ENCODE data around the gene GPS1.
A peak's percentile ranks its signal among the peaks of the same experiment; 100 is the strongest.

Gene GPS1

DNA sequence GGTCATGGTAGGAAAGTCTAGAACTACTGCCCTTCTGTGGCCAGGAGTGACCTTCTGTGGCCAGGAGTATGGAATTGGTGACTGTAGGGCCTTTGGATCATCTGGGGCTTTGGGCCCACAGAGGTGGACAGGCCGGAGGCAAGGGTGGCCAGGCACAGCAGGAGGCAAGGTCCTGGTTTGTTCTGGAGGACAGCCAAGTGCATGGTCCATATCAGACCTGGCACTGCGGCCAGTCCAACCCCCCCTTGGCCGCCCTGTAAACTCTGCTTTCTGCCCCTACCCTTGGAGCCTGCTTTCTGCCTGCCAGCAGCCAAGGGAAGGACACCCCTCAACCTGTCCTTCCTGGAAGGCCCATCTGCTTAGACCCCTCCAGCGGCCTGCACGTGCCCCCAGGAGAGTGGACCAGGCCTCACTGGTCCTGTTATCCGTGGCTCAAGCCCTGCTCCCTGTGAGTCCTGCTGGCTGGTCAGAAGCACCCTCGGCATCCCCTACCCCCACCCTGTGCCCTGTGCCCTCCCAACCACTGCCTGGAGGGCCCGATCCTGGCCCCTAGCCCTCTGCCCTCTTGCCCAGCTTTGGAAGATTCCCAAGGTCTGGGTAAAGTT is 11.9 kb upstream of the GPS1 start:
- TF ChIP-seq Cebpa-rat (IDR thresholded peaks at IDR 0.05), result no peak
- no peak overlapping the region for H3K27ac ChIP-seq
- 0 out of 22 replicates have a peak, but pooled peaks cover 0 to 7% (median 0%) of the 10 kb centered on the region in 11 experiments for H3K36me3 ChIP-seq
- H3K4me1 ChIP-seq, result peaks cover 20 to 48% (median 27%) of the 10 kb centered on the region in 10 experiments
- H3K27me3 ChIP-seq, result no peaks in the 10 kb centered on the region
- H4K20me1 ChIP-seq, result peaks cover 0 to 23% (median 20%) of the 10 kb centered on the region in 11 experiments; a peak in 15 of 22 replicates
- H3K4me2 ChIP-seq, result peak overlapping the region in 1 of 11 experiments; percentile 55; a peak in 2 of 22 replicates
- no peak overlapping the region for H3K9ac ChIP-seq
- no peak overlapping the region for H3K4me3 ChIP-seq
- no peaks in the 10 kb centered on the region for H3K9me3 ChIP-seq (replicated peaks in 1 of 11)

DNA sequence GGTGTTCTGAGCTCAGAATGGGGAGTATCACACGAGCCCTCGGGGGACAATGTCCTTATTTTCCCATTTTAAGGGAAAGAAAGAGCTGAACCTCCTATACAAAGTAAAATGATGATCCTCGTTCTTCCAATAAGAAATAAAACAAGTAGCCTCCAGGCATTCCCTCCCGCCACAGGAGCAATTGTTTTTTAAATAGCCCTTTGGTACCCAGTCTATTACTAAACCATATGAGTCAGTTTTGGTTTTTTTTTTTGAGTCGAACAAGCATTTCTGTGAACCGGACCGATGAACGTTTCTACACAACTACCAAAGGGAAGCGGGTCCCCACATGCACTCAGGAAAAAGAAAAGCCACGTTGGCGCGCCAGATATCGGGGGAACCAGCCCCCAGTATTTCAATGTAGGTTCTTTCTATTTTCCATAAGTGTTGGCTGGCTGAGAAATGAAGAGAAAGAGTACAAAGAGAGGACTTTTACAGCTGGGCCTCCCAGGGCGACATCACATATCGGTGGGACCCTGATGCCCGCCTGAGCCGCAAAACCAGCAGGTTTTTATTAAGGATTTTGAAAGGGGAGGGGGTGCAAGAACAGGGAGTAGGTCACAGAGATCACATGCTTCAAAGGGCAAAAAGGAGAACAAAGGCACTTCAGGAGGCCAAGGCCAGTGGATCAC is 10.4 kb upstream of the GPS1 start:
- Histone ChIP-seq H3K27me3 (no peaks in the 10 kb centered on the region), H3K9me3 (replicated peaks in 1 of 11) (no peaks in the 10 kb centered on the region), H3K4me1 (peaks cover 11 to 33% (median 14%) of the 10 kb centered on the region in 10 experiments), H4K20me1 (peaks cover 0 to 8% (median 6%) of the 10 kb centered on the region in 11 experiments; a peak in 12 of 22 replicates), H3K36me3 (peaks cover 0 to 2% (median 0%) of the 10 kb centered on the region in 11 experiments; a peak in 1 of 22 replicates), H3K27ac (no peak overlapping the region), H3K4me2 (peak overlapping the region in 3 of 11 experiments; percentile 13 to 29 (median 20); a peak in 4 of 22 replicates), H3K9ac (no peak overlapping the region), H3K4me3 (no peak overlapping the region)
- no peak for TF ChIP-seq Cebpa-rat (IDR thresholded peaks at IDR 0.05)

- H3K36me3 ChIP-seq, result peaks cover 0 to 15% (median 11%) of the 10 kb centered on the region in 11 experiments; a peak in 13 of 22 replicates
- H3K4me3 ChIP-seq, result no peak overlapping the region
- peaks cover 0 to 3% (median 0%) of the 10 kb centered on the region in 11 experiments; a peak in 1 of 22 replicates for H4K20me1 ChIP-seq
- H3K27ac ChIP-seq, result no peak overlapping the region
- no peak overlapping the region for H3K9ac ChIP-seq
- H3K4me2 ChIP-seq, result no peak overlapping the region
- H3K9me3 ChIP-seq (replicated peaks in 1 of 11), result no peaks in the 10 kb centered on the region
- H3K27me3 ChIP-seq, result no peaks in the 10 kb centered on the region
- no peak for TF ChIP-seq Cebpa-rat (IDR thresholded peaks at IDR 0.05)
- H3K4me1 ChIP-seq, result peaks cover 4 to 26% (median 6%) of the 10 kb centered on the region in 10 experiments; a peak in 18 of 20 replicates
Observed at GRCh38 chr17:82042649-82043048, 9.0 kb upstream of the GPS1 start.

DNA sequence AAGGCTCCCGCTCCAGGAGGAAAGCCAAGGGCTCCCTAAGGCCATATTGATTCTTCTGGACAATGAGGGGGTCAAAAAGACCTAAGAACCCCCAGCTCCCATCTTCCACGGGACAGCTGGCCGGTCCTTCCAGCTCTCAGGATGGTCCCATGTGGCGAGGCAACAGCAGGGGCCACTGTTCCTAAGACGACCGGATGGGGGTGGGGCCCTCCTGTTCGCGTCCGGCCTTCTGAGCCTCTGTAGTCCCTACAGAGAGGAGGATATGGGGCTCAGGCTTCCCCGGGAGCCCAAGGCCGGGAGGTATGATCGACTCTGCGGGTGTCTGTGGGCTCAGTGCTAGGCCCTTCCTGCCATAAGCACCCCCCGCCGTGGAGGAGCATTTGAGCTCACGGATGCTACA is 8.2 kb upstream of the GPS1 start:
- Histone ChIP-seq H3K36me3 (peaks cover 5 to 23% (median 18%) of the 10 kb centered on the region in 11 experiments; a peak in 16 of 22 replicates), H3K9ac (no peak overlapping the region), H3K4me2 (no peak overlapping the region), H3K9me3 (replicated peaks in 1 of 11) (no peaks in the 10 kb centered on the region), H3K27ac (no peak overlapping the region), H3K4me3 (no peak overlapping the region), H3K27me3 (no peaks in the 10 kb centered on the region), H4K20me1 (peaks cover 0 to 3% (median 0%) of the 10 kb centered on the region in 11 experiments; a peak in 1 of 22 replicates), H3K4me1 (peaks cover 0 to 20% (median 0%) of the 10 kb centered on the region in 10 experiments; a peak in 8 of 20 replicates)
- TF ChIP-seq Cebpa-rat (IDR thresholded peaks at IDR 0.05), result no peak

- Histone ChIP-seq H3K27ac (no peak overlapping the region), H3K4me3 (no peak overlapping the region), H3K36me3 (peaks cover 5 to 42% (median 31%) of the 10 kb centered on the region in 11 experiments; a peak in 16 of 22 replicates), H3K9ac (peak overlapping the region in 1 of 11 experiments; percentile 19; a peak in 1 of 22 replicates), H3K4me2 (no peak overlapping the region), H3K4me1 (peaks cover 9 to 25% (median 12%) of the 10 kb centered on the region in 10 experiments), H4K20me1 (peaks cover 0 to 9% (median 0%) of the 10 kb centered on the region in 11 experiments; a peak in 2 of 22 replicates), H3K27me3 (no peaks in the 10 kb centered on the region), H3K9me3 (replicated peaks in 1 of 11) (no peaks in the 10 kb centered on the region)
- TF ChIP-seq Cebpa-rat (IDR thresholded peaks at IDR 0.05), result no peak
Observed at GRCh38 chr17:82045936-82046484, 5.7 kb upstream of the GPS1 start.

- Histone ChIP-seq H3K4me1 (peaks cover 11 to 18% (median 14%) of the 10 kb centered on the region in 10 experiments), H4K20me1 (peaks cover 0 to 11% (median 0%) of the 10 kb centered on the region in 11 experiments; a peak in 8 of 22 replicates), H3K9ac (no peak overlapping the region), H3K36me3 (peaks cover 5 to 42% (median 31%) of the 10 kb centered on the region in 11 experiments; a peak in 16 of 22 replicates), H3K4me3 (no peak overlapping the region), H3K4me2 (no peak overlapping the region), H3K27ac (no peak overlapping the region), H3K9me3 (replicated peaks in 1 of 11) (no peaks in the 10 kb centered on the region), H3K27me3 (no peaks in the 10 kb centered on the region)
- TF ChIP-seq Cebpa-rat (IDR thresholded peaks at IDR 0.05), result no peak
Observed at GRCh38 chr17:82046903-82047302, 4.8 kb upstream of the GPS1 start.

GRCh38 chr17:82047379-82047778 is 4.3 kb upstream of the GPS1 start:
- Histone ChIP-seq H3K4me2 (no peak overlapping the region), H4K20me1 (peaks cover 0 to 16% (median 5%) of the 10 kb centered on the region in 11 experiments; a peak in 19 of 22 replicates), H3K4me1 (peaks cover 12 to 18% (median 14%) of the 10 kb centered on the region in 10 experiments), H3K36me3 (peaks cover 5 to 42% (median 31%) of the 10 kb centered on the region in 11 experiments; a peak in 16 of 22 replicates), H3K9ac (no peak overlapping the region), H3K27me3 (no peaks in the 10 kb centered on the region), H3K27ac (no peak overlapping the region), H3K4me3 (no peak overlapping the region), H3K9me3 (replicated peaks in 1 of 11) (no peaks in the 10 kb centered on the region)
- no peak for TF ChIP-seq Cebpa-rat (IDR thresholded peaks at IDR 0.05)

DNA sequence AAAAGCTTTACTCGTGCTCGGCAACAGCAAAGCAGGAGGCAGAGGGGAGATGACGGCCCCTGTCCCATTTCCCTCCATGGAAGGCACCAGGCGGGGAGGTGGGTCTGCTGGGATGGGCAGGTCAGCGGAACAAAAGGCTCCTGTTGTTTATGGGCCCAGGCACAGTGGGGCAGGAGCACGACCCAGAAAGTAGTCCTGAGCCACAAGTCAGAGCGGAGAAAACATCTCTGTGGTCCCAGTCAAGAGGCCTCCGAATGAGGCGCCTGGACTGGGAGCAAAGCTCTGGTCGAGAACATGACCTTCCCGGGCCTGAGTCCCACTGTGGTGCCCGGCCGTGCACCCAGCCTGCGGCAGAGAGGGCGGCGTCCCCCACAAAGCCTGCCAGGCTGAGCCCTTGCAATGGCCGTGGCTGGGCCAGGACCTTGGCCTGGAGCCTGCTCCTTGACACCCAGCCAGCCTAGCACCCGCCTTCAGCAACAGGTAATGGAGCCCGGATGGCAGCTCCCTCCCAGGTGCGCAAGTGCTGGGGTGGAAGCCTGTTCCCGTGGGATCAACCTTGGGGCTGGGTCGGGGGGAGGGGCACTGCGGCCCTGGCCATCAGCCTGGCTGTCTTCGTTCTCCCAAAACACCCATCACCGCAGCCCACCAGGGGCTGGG is 3.7 kb upstream of the GPS1 start:
- Histone ChIP-seq H3K27me3 (no peaks in the 10 kb centered on the region), H3K9me3 (replicated peaks in 1 of 11) (no peaks in the 10 kb centered on the region), H3K4me2 (no peak overlapping the region), H4K20me1 (peaks cover 0 to 22% (median 11%) of the 10 kb centered on the region in 11 experiments; a peak in 19 of 22 replicates), H3K4me3 (no peak overlapping the region), H3K36me3 (peaks cover 5 to 42% (median 32%) of the 10 kb centered on the region in 11 experiments; a peak in 17 of 22 replicates), H3K27ac (no peak overlapping the region), H3K4me1 (peaks cover 18 to 25% (median 21%) of the 10 kb centered on the region in 10 experiments), H3K9ac (no peak overlapping the region; a peak in 1 of 22 replicates)
- TF ChIP-seq Cebpa-rat (IDR thresholded peaks at IDR 0.05), result no peak
